ENCODE results near the gene WDR54.

DNA sequence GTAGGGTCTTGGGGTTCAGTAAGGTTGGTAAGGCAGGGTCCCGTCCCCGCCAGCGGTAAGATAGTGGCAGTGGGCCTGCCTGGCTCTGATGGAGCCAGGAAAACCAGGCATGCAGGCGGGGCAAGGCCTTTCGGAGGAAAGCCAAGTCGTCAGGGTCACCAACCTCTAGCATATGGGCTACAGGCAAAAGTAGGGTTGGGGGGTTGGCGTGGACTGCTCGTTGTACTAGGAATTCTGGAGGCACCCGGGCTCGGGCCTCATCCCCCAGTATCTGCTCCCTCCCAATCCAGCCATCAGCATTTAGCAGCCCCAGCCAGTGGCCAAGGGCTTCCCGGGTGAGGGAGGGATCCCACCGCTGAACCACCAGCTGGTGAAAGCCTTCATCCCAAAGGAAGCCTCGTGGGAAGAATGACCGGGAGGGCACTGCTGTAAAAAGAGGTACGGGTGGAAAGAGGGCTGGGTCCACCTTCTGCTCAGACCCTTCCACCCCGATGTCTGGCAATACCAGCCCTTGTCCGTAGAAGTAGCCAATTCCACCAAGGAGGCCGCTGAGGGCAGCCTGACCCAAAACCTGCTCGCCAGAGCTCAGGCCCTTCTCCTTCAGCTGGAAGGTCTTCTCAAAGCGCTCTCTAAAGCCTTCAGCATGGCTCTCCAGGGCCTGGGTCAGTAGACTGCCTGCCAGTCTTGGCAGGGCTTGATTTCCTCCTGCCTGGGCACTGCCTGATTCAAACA lies 40.7 kb downstream of the WDR54 start:
- TF ChIP-seq REST (IDR thresholded peaks at IDR 0.05; ENCODE audit: low read depth, low read length) (no peak), RFX5 (IDR thresholded peaks at IDR 0.05; ENCODE audit: low read length) (no peak), CTCF (IDR thresholded peaks at IDR 0.05) (no peak), EP300 (IDR thresholded peaks at IDR 0.05; ENCODE audit: borderline replicate concordance in 1 of 2, low read depth in 1 of 2, low read length in 1 of 2) (no peak), MAX (IDR thresholded peaks at IDR 0.05; ENCODE audit: low read depth) (no peak), POLR2AphosphoS5 (IDR thresholded peaks at IDR 0.05; ENCODE audit: low read depth, low read length) (no peak), TAF1 (IDR thresholded peaks at IDR 0.05; ENCODE audit: borderline replicate concordance, low read depth, low read length) (no peak), ELF1 (IDR thresholded peaks at IDR 0.05) (no peak), GATA2 (CRISPR knock-in tag; IDR thresholded peaks at IDR 0.05) (no peak), PBX3 (IDR thresholded peaks at IDR 0.05) (no peak)
